ENCODE results near the gene PEX12.

DNA sequence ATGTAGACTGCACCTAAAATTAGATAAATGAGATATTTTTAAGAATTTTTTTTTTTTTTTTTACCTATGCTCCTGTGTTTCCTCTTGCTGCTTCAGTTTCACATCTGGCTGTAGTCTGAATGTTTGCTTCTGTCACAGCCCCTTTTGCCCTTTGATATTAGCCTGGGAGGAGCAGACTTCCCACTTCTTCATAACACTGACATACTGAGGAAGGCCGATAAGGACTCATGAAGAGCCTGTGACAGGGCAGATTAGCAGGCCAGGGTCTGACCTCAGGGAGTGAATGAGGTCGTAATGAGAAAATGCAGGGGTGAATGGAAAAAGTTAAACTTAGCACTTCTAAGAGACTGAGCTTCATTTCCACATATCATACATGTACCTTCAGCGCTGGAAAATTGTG, 17.7 kb downstream of the PEX12 start, which contains the start of gene SLFN14:
- TF ChIP-seq, protein P1, sequence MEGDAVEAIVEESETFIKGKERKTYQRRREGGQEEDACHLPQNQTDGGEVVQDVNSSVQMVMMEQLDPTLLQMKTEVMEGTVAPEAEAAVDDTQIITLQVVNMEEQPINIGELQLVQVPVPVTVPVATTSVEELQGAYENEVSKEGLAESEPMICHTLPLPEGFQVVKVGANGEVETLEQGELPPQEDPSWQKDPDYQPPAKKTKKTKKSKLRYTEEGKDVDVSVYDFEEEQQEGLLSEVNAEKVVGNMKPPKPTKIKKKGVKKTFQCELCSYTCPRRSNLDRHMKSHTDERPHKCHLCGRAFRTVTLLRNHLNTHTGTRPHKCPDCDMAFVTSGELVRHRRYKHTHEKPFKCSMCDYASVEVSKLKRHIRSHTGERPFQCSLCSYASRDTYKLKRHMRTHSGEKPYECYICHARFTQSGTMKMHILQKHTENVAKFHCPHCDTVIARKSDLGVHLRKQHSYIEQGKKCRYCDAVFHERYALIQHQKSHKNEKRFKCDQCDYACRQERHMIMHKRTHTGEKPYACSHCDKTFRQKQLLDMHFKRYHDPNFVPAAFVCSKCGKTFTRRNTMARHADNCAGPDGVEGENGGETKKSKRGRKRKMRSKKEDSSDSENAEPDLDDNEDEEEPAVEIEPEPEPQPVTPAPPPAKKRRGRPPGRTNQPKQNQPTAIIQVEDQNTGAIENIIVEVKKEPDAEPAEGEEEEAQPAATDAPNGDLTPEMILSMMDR (IDR thresholded peaks at IDR 0.05; ENCODE audit: low read depth, low read length, poor library complexity, severe bottlenecking) = no peak
- no peak for TF ChIP-seq EZH2phosphoT487 (IDR thresholded peaks at IDR 0.05; ENCODE audit: borderline replicate concordance, low read length)

Data from DOHH2 (cell line).